K562 (cell line): ENCODE results near the gene CNTFR. TPM values are rescaled to one million over a fixed set of nuclear protein-coding genes. Genes with fewer than 3 reads are reported as not detected.

Experiments
- C11orf30 ChIP-seq: fragments of 450-650 bp; IDR thresholded peaks from 2 replicates; pipeline ENCODE4 v1.6.1; 2016; ENCODE audit warnings: low read depth, mild to moderate bottlenecking
- CCNT2 ChIP-seq: IDR thresholded peaks from 2 replicates; pipeline ENCODE4 v1.6.1; 2011; ENCODE audit warnings: borderline replicate concordance, low read depth, mild to moderate bottlenecking, moderate library complexity, mixed read lengths, low read length; ENCODE audit not compliant: insufficient read length; ENCODE audit errors: extremely low read depth
- CXXC5 ChIP-seq: fragments of 250-450 bp; sonication (Bioruptor Pico); IDR thresholded peaks from 2 replicates; pipeline ENCODE4 v1.8.0; 2022; ENCODE audit warnings: inconsistent platforms, mild to moderate bottlenecking, moderate library complexity
- DACH1 ChIP-seq: fragments of 450-650 bp; IDR thresholded peaks from 2 replicates; pipeline ENCODE4 v1.6.1; 2018; ENCODE audit not compliant: partially characterized antibody
- DNMT1 ChIP-seq: fragments of 450-650 bp; IDR thresholded peaks from 2 replicates; pipeline ENCODE4 v1.6.1; 2016; ENCODE audit warnings: antibody characterized with exemption, mild to moderate bottlenecking
- EP400 ChIP-seq: fragments of 450-650 bp; IDR thresholded peaks from 2 replicates; pipeline ENCODE4 v1.6.1; 2017; ENCODE audit warnings: antibody characterized with exemption, mild to moderate bottlenecking, moderate library complexity
- HNRNPLL ChIP-seq: fragments of 200-400 bp; formaldehyde crosslinking; IDR thresholded peaks from 2 replicates; pipeline ENCODE4 v1.6.1; 2017; ENCODE audit warnings: low read length, low read depth, mild to moderate bottlenecking; ENCODE audit not compliant: poor library complexity, severe bottlenecking
- MAZ ChIP-seq, 2 experiments: fragments of 450-650 bp in 1 of 2; sonication (generic) in 1 of 2; formaldehyde crosslinking; IDR thresholded peaks in 1 of 2; conservative IDR thresholded peaks in 1 of 2; 2 replicates each; pipeline versions ENCODE4 v1.4.0 to v1.5.0; 2020; ENCODE audit warnings: mild to moderate bottlenecking in 1 of 2, missing genetic modification reagents in 1 of 2
- NR3C1 ChIP-seq: sonication (generic); formaldehyde crosslinking; IDR thresholded peaks from 2 replicates; pipeline ENCODE4 v1.8.1; 2022; ENCODE audit warnings: missing genetic modification reagents
- PHTF2 ChIP-seq: fragments of 250-450 bp; sonication (Bioruptor Pico); IDR thresholded peaks from 2 replicates; pipeline ENCODE4 v1.5.0; 2021; ENCODE audit warnings: mild to moderate bottlenecking
- RBM25 ChIP-seq: fragments of 200-400 bp; formaldehyde crosslinking; IDR thresholded peaks from 2 replicates; pipeline ENCODE4 v1.6.1; 2018; ENCODE audit warnings: low read length, low read depth, moderate library complexity; ENCODE audit not compliant: severe bottlenecking
- RREB1 ChIP-seq: fragments of 250-450 bp; sonication (Bioruptor Pico); IDR thresholded peaks from 2 replicates; pipeline ENCODE4 v1.4.0; 2020
- SLC30A9 ChIP-seq: fragments of 250-450 bp; sonication (Bioruptor Pico); IDR thresholded peaks from 2 replicates; pipeline ENCODE4 v1.8.0; 2022; ENCODE audit warnings: mild to moderate bottlenecking, moderate library complexity
- SMAD4 ChIP-seq: fragments of 250-450 bp; sonication (Bioruptor Pico); conservative IDR thresholded peaks from 2 replicates; pipeline ENCODE4 v1.8.0; 2021; ENCODE audit warnings: inconsistent platforms, mild to moderate bottlenecking, moderate library complexity
- SRSF7 ChIP-seq: fragments of 200-400 bp; formaldehyde crosslinking; optimal IDR thresholded peaks from 2 replicates; pipeline ENCODE3; 2017; ENCODE audit warnings: mild to moderate bottlenecking, low read depth, low read length
- STAG1 ChIP-seq: sonication (generic); formaldehyde crosslinking; IDR thresholded peaks from 2 replicates; pipeline ENCODE4 v1.5.0; 2020; ENCODE audit warnings: missing genetic modification reagents, borderline replicate concordance
- SUPT5H ChIP-seq: fragments of 450-650 bp; IDR thresholded peaks from 2 replicates; pipeline ENCODE4 v1.6.1; 2016
- THRAP3 ChIP-seq: fragments of 450-650 bp; IDR thresholded peaks from 2 replicates; pipeline ENCODE4 v1.6.1; 2016; ENCODE audit warnings: mild to moderate bottlenecking, inconsistent platforms, borderline replicate concordance
- ZNF24 ChIP-seq: fragments of 450-650 bp; IDR thresholded peaks from 2 replicates; pipeline ENCODE4 v1.6.1; 2016
- ZNF384 ChIP-seq: IDR thresholded peaks from 2 replicates; pipeline ENCODE4 v1.6.1; 2012; ENCODE audit warnings: low read depth, low read length, improper control_type of control experiment
- ZNF431 ChIP-seq: sonication (generic); formaldehyde crosslinking; IDR thresholded peaks from 2 replicates; pipeline ENCODE4 v1.8.0; 2022; ENCODE audit warnings: mild to moderate bottlenecking, missing genetic modification reagents
- ZNF583 ChIP-seq: fragments of 250-450 bp; sonication (Bioruptor Pico); IDR thresholded peaks from 2 replicates; pipeline ENCODE4 v1.4.0; 2020
- polyA plus RNA-seq, 8 experiments: library from polyadenylated mRNA; depleted of rRNA in 4 of 8; stranded (reverse) in 5 of 8; unstranded in 3 of 8; fragments of >200 nt; fragmentation: Nextera tagmentation in 2 of 8; fragmentation: Illumina TruSeq in 1 of 8; extraction: Ambion mirVana in 2 of 8; extraction: Trizol in 1 of 8; gene quantifications; 2 replicates each; pipeline versions ENCODE4 v1.2.1 to v1.2.3, GENCODE V29; 2011 to 2014; ENCODE audit warnings: inconsistent platforms in 1 of 8, missing spikeins in 1 of 8
- total RNA-seq, 7 experiments: library from RNA; depleted of rRNA in 6 of 7; stranded (reverse); fragments of >200 nt in 6 of 7; fragmentation: Illumina TruSeq in 2 of 7; extraction: Trizol in 2 of 7; gene quantifications; 2 replicates each; pipeline versions ENCODE4 v1.2.1 to v1.2.3, GENCODE V29; 2011 to 2021; ENCODE audit warnings: low replicate concordance in 1 of 7

Gene CNTFR
- total and polyA plus RNA-seq, 9 of the 15 experiments (the other 6 are each of a cell fraction or from before 2014, with no cell fraction given) = not detected

DNA sequence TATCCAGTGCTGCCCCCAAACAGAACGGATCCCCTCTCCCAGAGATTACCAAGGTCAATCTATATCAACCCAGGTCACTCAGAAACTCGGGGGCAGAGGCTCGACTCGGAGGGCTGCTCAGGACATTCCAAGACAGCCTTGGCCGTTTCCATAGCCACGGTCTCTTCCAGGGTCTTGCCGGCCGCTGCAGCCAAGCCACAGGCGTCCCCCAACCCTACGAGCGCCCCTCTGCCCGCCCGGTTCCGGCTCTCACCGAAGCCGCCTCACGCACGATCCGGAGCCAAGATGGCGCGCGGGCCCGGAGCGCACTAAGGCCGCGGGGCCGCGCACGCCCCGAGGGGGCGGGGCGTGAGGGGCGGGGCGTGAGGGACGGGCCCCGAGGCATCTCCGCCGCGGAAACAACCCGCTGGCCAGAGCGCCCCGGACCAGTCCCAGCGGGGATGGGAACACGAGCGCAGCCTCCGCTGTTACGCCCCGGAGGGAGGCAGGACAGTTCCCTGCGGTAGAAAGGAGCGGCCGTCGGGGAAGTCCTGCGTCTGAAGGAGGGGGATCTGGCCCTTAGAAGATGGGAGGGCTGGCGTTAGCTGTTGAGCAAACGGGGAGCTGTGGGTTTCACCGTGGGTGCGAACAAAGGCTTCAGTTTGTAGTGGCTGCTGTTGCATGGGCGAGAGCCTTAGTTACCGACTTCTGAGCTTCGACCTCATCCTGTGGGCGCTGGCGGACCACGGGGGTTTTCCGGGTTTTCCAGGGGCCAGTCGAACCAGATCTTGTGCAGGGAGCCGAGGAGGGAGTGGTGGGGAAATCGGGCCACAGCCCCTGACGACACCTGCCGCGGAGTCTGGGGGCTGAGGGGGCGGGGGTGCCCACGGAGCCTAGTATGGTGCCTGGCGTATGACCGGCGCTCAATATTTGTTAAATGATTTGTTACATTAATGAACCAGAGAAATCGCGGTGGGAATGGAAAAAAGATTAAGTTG is 22.6 kb upstream of the CNTFR start, which contains the start of gene RPP25L (continued):
- TF ChIP-seq RREB1 (CRISPR knock-in tag) = no peak
- TF ChIP-seq HNRNPLL = no peak
- TF ChIP-seq DNMT1 = no peak
- peak; percentile 68 to 69; a peak in 3 of 4 replicates for TF ChIP-seq MAZ (CRISPR knock-in tag; conservative IDR thresholded peaks at IDR 0.05 in 1 of 2, IDR thresholded peaks at IDR 0.05 in 1 of 2)
- TF ChIP-seq CCNT2 = peak; percentile 64
- peak; percentile 61 for TF ChIP-seq CXXC5 (CRISPR knock-in tag)
- no peak for TF ChIP-seq ZNF24
- TF ChIP-seq SMAD4 (CRISPR knock-in tag) = no peak
- TF ChIP-seq SRSF7 = no peak
- no peak for TF ChIP-seq RBM25
- no peak for TF ChIP-seq ZNF431
- no peak for TF ChIP-seq DACH1
- TF ChIP-seq C11orf30 = no peak
- peak; percentile 65 for TF ChIP-seq EP400
- TF ChIP-seq ZNF384 = no peak
- TF ChIP-seq THRAP3 = no peak
- TF ChIP-seq NR3C1 (CRISPR knock-in tag) = no peak
- TF ChIP-seq SLC30A9 (CRISPR knock-in tag) = no peak
- TF ChIP-seq PHTF2 = no peak
- TF ChIP-seq ZNF583 (CRISPR knock-in tag) = no peak
- no peak for TF ChIP-seq STAG1 (CRISPR knock-in tag)
- peak; percentile 86 for TF ChIP-seq SUPT5H
